ENCODE results near the gene ORMDL3. TPM values are rescaled to one million over a fixed set of nuclear protein-coding genes. Genes with fewer than 3 reads are reported as not detected.

Gene ORMDL3
- total and polyA plus RNA-seq, 10 of the 15 experiments (the other 5 are each of a cell fraction or from before 2014, with no cell fraction given) = 8.8 to 98.1 (median 49.9) TPM

DNA sequence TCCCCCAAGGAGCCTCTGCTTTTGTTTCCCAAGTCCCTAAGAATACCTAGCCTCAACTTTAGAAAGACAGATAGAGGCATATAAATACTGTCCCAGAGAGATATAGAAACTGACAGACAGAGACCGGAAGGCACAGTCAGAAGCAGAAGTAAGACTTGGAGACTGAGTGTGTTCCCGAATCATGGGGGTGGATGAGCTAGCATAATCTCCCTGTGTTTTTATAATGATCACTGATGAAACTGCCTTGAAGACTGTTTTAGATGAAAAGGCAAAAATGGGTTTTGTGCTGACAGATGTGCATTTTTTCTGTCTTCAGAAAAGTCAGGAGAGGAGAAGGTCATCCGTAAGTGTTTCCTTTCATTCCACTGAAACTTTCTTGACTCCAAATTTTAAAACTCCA, 44.9 kb upstream of the ORMDL3 start:
- Histone ChIP-seq H2AFZ (ENCODE audit: control insufficient read depth, low read depth, low read length) (no peak overlapping the region), H3K4me1 (ENCODE audit: control insufficient read depth, insufficient read depth, low read length) (no peaks in the 10 kb centered on the region), H4K20me1 (ENCODE audit: control insufficient read depth, insufficient read depth) (no peaks in the 10 kb centered on the region), H3K36me3 (ENCODE audit: control insufficient read depth in 2 of 2, insufficient read depth in 2 of 2, low read length in 1 of 2) (no peaks in the 10 kb centered on the region), H3K4me2 (ENCODE audit: control insufficient read depth, insufficient read depth) (no peak overlapping the region), H3K27ac (ENCODE audit: control insufficient read depth, insufficient read depth) (no peak overlapping the region), H3K27me3 (replicated peaks in 1 of 2; ENCODE audit: control insufficient read depth in 2 of 2, insufficient read depth in 2 of 2, low read length in 1 of 2) (peaks cover 0 to 4% of the 10 kb centered on the region in 2 experiments; a peak in 2 of 4 replicates), H3K9me3 (replicated peaks; ENCODE audit: control insufficient read depth, insufficient read depth, low read length) (no peaks in the 10 kb centered on the region), H3K9ac (ENCODE audit: control insufficient read depth, insufficient read depth, low read length) (no peak overlapping the region), H3K4me3 (no peak overlapping the region), H3K79me2 (ENCODE audit: control insufficient read depth, insufficient read depth, low read length) (no peaks in the 10 kb centered on the region)
- SMC1A ChIA-PET (ENCODE audit: uncharacterized antibody, unreplicated experiment) = no interaction called here
- RAD21 ChIA-PET (ENCODE audit: unreplicated experiment) = no interaction called here
- BruUV-seq (replicated peaks) = no TSS peak
- DNase-seq (ENCODE audit: low read depth, low spot score) (no peak), FAIRE-seq (peak; percentile 27), ATAC-seq (no peak)
- POLR2A ChIA-PET = no interaction called here
- WGBS (ENCODE audit: insufficient coverage, insufficient replicate concordance, low lambda C conversion rate, missing lambda C conversion rate) = 14% methylated on average over 3 of the region's 3 CpGs
- CTCF ChIA-PET = interaction anchor here (0.7 to 1.2 kb wide), 3 partner anchors 33 to 348 kb away, joined by 3 to 4 read pairs (median 3); no protein-coding TSS in a partner anchor
- TF ChIP-seq ZNF24 (IDR thresholded peaks at IDR 0.05) = no peak
- no peak for TF ChIP-seq ATF7 (IDR thresholded peaks at IDR 0.05; ENCODE audit: low read depth)
- in situ Hi-C loops (cut with MboI) = no loop called here
- intact Hi-C loops (cut with micrococcal nuclease; ENCODE audit: unreplicated experiment) = no loop called here

DNA sequence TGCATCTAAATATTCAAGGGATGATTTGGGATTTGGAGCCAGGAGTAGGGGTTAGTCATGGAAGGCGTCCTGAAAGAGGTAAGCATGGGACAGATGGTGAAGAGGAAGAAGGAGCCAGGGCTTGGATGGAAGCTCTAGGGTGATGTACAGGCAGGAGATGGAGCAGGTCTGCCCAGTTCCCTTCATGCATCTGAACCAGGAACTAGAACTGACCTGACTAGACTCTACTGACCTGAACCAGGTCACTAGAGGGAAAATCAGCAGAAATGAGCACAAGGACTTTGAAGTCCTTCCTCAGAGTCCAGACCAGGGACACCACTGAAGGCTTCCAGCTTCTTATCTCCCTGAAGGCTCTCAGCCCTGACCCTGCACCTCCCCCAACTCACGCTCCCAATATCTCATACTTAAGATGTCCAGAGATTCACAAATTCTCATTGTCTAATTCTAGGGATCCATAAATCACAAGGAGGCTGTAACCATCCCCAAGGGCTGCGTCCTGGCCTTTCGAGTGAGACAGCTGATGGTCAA, 43.7 kb upstream of the ORMDL3 start:
- H3K9me3 ChIP-seq (replicated peaks; ENCODE audit: control insufficient read depth, insufficient read depth, low read length) = no peaks in the 10 kb centered on the region
- intact Hi-C loops (cut with micrococcal nuclease; ENCODE audit: unreplicated experiment) = no loop called here
- no peak for DNase-seq (ENCODE audit: low read depth, low spot score)
- peaks cover 0 to 4% of the 10 kb centered on the region in 2 experiments; a peak in 2 of 4 replicates for H3K27me3 ChIP-seq (replicated peaks in 1 of 2; ENCODE audit: control insufficient read depth in 2 of 2, insufficient read depth in 2 of 2, low read length in 1 of 2)
- WGBS (ENCODE audit: insufficient coverage, insufficient replicate concordance, low lambda C conversion rate, missing lambda C conversion rate) = 35% methylated on average over 4 of the region's 4 CpGs
- in situ Hi-C loops (cut with MboI) = no loop called here
- H3K79me2 ChIP-seq (ENCODE audit: control insufficient read depth, insufficient read depth, low read length) = no peaks in the 10 kb centered on the region
- no peak overlapping the region for H3K4me2 ChIP-seq (ENCODE audit: control insufficient read depth, insufficient read depth)
- POLR2A ChIA-PET = no interaction called here
- no peak for ATAC-seq
- FAIRE-seq = no peak
- RAD21 ChIA-PET (ENCODE audit: unreplicated experiment) = no interaction called here
- no TSS peak for BruUV-seq (replicated peaks)
- no peak overlapping the region for H3K27ac ChIP-seq (ENCODE audit: control insufficient read depth, insufficient read depth)
- no peaks in the 10 kb centered on the region for H3K36me3 ChIP-seq (ENCODE audit: control insufficient read depth in 2 of 2, insufficient read depth in 2 of 2, low read length in 1 of 2)
- CTCF ChIA-PET = no interaction called here
- H3K9ac ChIP-seq (ENCODE audit: control insufficient read depth, insufficient read depth, low read length) = no peak overlapping the region
- TF ChIP-seq, protein P1, sequence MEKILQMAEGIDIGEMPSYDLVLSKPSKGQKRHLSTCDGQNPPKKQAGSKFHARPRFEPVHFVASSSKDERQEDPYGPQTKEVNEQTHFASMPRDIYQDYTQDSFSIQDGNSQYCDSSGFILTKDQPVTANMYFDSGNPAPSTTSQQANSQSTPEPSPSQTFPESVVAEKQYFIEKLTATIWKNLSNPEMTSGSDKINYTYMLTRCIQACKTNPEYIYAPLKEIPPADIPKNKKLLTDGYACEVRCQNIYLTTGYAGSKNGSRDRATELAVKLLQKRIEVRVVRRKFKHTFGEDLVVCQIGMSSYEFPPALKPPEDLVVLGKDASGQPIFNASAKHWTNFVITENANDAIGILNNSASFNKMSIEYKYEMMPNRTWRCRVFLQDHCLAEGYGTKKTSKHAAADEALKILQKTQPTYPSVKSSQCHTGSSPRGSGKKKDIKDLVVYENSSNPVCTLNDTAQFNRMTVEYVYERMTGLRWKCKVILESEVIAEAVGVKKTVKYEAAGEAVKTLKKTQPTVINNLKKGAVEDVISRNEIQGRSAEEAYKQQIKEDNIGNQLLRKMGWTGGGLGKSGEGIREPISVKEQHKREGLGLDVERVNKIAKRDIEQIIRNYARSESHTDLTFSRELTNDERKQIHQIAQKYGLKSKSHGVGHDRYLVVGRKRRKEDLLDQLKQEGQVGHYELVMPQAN (conservative IDR thresholded peaks at IDR 0.05) = no peak
- H3K4me1 ChIP-seq (ENCODE audit: control insufficient read depth, insufficient read depth, low read length) = no peaks in the 10 kb centered on the region
- no peaks in the 10 kb centered on the region for H4K20me1 ChIP-seq (ENCODE audit: control insufficient read depth, insufficient read depth)
- no peak overlapping the region for H3K4me3 ChIP-seq
- no peak overlapping the region for H2AFZ ChIP-seq (ENCODE audit: control insufficient read depth, low read depth, low read length)
- SMC1A ChIA-PET (ENCODE audit: uncharacterized antibody, unreplicated experiment) = no interaction called here

Data from GM12878 (cell line).